Measurements from ENCODE around the gene ERG28.

Gene ERG28

GRCh38 chr14:75672605-75673192 lies 12.0 kb upstream of the ERG28 start:
- TF ChIP-seq CTCF (IDR thresholded peaks at IDR 0.05; ENCODE audit: insufficient read depth, low read length) (no peak), GABPA (IDR thresholded peaks at IDR 0.05; ENCODE audit: low read depth) (no peak), POLR2AphosphoS5 (IDR thresholded peaks at IDR 0.05; ENCODE audit: low read depth) (no peak), SPI1 (IDR thresholded peaks at IDR 0.05; ENCODE audit: borderline replicate concordance, low read depth) (no peak)
- DNase-seq (ENCODE audit: low read depth in 1 of 2, low spot score in 1 of 2) = no peak
- Histone ChIP-seq H3K27me3 (ENCODE audit: insufficient read depth, poor library complexity, severe bottlenecking) (no peaks in the 10 kb centered on the region), H3K4me3 (replicated peaks; ENCODE audit: insufficient read depth, low read length) (no peak overlapping the region), H3K27ac (replicated peaks) (no peak overlapping the region)

- no peak for DNase-seq (ENCODE audit: low read depth in 1 of 2, low spot score in 1 of 2)
- TF ChIP-seq GABPA (IDR thresholded peaks at IDR 0.05; ENCODE audit: low read depth) = no peak
- TF ChIP-seq POLR2AphosphoS5 (IDR thresholded peaks at IDR 0.05; ENCODE audit: low read depth) = no peak
- TF ChIP-seq REST (IDR thresholded peaks at IDR 0.05; ENCODE audit: insufficient replicate concordance, low read depth) = no peak
- no peak for TF ChIP-seq CTCF (IDR thresholded peaks at IDR 0.05; ENCODE audit: insufficient read depth, low read length)
- TF ChIP-seq SPI1 (IDR thresholded peaks at IDR 0.05; ENCODE audit: borderline replicate concordance, low read depth) = no peak
- no peak overlapping the region for H3K4me3 ChIP-seq (replicated peaks; ENCODE audit: insufficient read depth, low read length)
- H3K27ac ChIP-seq (replicated peaks) = no peak overlapping the region
- H3K27me3 ChIP-seq (ENCODE audit: insufficient read depth, poor library complexity, severe bottlenecking) = no peaks in the 10 kb centered on the region
Measured at GRCh38 chr14:75667099-75667765, 6.6 kb upstream of the ERG28 start.

- no peak for DNase-seq (ENCODE audit: low read depth in 1 of 2, low spot score in 1 of 2)
Measured at GRCh38 chr14:75662966-75663365, 2.3 kb upstream of the ERG28 start.

More at GRCh38 chr14:75662966-75663365, 2.3 kb upstream of the ERG28 start:
- Histone ChIP-seq H3K27me3 (ENCODE audit: insufficient read depth, poor library complexity, severe bottlenecking) (no peaks in the 10 kb centered on the region), H3K27ac (replicated peaks) (no peak overlapping the region), H3K4me3 (replicated peaks; ENCODE audit: insufficient read depth, low read length) (no peak overlapping the region)
- TF ChIP-seq SPI1 (IDR thresholded peaks at IDR 0.05; ENCODE audit: borderline replicate concordance, low read depth) (no peak), REST (IDR thresholded peaks at IDR 0.05; ENCODE audit: insufficient replicate concordance, low read depth) (no peak), POLR2AphosphoS5 (IDR thresholded peaks at IDR 0.05; ENCODE audit: low read depth) (no peak), CTCF (IDR thresholded peaks at IDR 0.05; ENCODE audit: insufficient read depth, low read length) (no peak), GABPA (IDR thresholded peaks at IDR 0.05; ENCODE audit: low read depth) (no peak)

Data from HL-60 (cell line).